ENCODE data around the gene GAGE12J.
"Not testable (repeated sequence)": the region's sequence is repeated elsewhere in the genome, so short reads cannot be mapped to it uniquely, and the experiment has no call there.

The GAGE12J gene

DNA sequence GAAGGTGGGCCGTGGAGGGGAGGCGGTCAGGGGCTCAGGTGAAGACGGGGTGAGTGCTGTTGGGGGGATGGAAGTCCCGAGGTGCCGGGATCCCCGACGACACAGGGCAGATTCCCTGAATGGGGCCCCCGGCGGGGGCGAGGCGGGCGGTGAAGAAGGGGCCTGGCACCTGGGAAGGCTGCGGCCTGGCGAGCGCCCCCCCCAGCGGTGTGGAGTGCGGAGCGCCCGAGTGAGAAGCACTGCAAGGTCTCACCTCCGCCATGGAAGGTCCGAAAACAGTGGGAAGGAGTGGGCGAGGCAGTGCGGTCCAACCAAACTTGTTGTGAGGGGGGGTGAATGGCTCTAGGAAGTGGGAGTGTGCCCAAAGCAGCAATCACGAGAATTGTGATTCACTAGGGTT is 19.6 kb downstream of the GAGE12J start:
- not testable (repeated sequence) for H3K9me3 ChIP-seq (ENCODE audit: control insufficient read depth in 5 of 5, low read length in 5 of 5); H3K27me3 ChIP-seq (ENCODE audit: control insufficient read depth in 5 of 5, insufficient read depth in 4 of 5, low read length in 5 of 5); H3K4me1 ChIP-seq (ENCODE audit: control insufficient read depth in 5 of 5, insufficient read depth in 5 of 5, low read length in 5 of 5); H3K27ac ChIP-seq (ENCODE audit: low read depth, low read length); H3K9ac ChIP-seq (ENCODE audit: low read length in 5 of 5); H3K36me3 ChIP-seq (ENCODE audit: control insufficient read depth in 5 of 5, insufficient read depth in 5 of 5, low read length in 5 of 5); H3K4me3 ChIP-seq (ENCODE audit: low read depth in 1 of 5, low read length in 5 of 5)

DNA sequence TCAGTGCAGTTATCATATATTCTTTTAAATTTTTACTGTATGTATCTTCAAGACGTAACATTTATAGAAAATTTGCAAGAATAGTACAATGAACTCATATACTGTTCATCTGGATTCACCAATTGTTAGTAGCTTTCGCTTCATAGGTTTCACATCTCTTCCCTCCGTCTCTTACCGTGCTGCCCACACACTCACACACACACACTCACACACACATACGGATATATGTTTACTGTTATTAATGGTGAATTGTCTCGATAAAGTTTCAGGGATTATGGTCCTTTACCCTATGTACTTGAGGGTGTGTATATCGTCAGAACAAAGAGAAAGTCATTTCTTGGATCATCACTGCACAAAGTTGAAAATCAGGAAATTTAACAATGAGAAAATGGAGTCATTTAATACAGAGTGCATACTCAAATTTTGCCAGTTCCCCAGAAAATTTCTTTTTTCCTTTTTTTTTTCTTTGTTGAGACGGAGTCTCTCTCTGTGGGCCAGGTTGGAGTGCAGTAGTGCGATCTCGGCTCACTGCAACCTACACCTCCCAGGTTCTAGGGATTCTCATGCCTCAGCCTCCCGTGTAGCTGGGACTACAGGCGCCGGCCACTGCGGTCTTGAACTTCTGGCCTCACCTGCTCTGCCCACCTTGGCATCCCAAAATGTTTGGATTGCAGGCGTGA is 22.8 kb downstream of the GAGE12J start:
- H3K9ac ChIP-seq (ENCODE audit: low read length in 5 of 5); H3K36me3 ChIP-seq (ENCODE audit: control insufficient read depth in 5 of 5, insufficient read depth in 5 of 5, low read length in 5 of 5); H3K27me3 ChIP-seq (ENCODE audit: control insufficient read depth in 5 of 5, insufficient read depth in 4 of 5, low read length in 5 of 5); H3K4me3 ChIP-seq (ENCODE audit: low read depth in 1 of 5, low read length in 5 of 5); H3K27ac ChIP-seq (ENCODE audit: low read depth, low read length); H3K4me1 ChIP-seq (ENCODE audit: control insufficient read depth in 5 of 5, insufficient read depth in 5 of 5, low read length in 5 of 5); H3K9me3 ChIP-seq (ENCODE audit: control insufficient read depth in 5 of 5, low read length in 5 of 5): not testable (repeated sequence)

DNA sequence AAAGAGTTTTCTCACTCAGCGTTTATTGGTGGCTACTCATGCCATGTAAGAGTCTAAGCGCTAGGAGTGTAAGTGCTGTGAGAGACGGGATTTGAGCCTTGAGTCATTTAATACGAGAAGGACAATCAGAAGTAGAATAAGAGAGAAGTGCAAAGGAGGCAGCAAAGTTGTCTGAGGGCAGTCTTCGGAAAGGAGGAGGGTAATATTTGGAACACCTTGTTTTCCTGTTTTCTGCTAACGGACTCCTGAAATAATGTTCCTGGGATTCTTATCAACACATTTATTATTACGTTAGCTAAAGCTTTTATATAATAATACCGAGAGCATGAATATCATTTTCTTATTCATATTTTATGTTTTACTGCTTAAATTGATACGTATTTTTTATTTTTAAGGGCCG is 23.6 kb downstream of the GAGE12J start:
- H3K27me3 ChIP-seq (ENCODE audit: control insufficient read depth in 5 of 5, insufficient read depth in 4 of 5, low read length in 5 of 5); H3K27ac ChIP-seq (ENCODE audit: low read depth, low read length); H3K4me1 ChIP-seq (ENCODE audit: control insufficient read depth in 5 of 5, insufficient read depth in 5 of 5, low read length in 5 of 5); H3K36me3 ChIP-seq (ENCODE audit: control insufficient read depth in 5 of 5, insufficient read depth in 5 of 5, low read length in 5 of 5); H3K9ac ChIP-seq (ENCODE audit: low read length in 5 of 5); H3K9me3 ChIP-seq (ENCODE audit: control insufficient read depth in 5 of 5, low read length in 5 of 5); H3K4me3 ChIP-seq (ENCODE audit: low read depth in 1 of 5, low read length in 5 of 5): not testable (repeated sequence)

DNA sequence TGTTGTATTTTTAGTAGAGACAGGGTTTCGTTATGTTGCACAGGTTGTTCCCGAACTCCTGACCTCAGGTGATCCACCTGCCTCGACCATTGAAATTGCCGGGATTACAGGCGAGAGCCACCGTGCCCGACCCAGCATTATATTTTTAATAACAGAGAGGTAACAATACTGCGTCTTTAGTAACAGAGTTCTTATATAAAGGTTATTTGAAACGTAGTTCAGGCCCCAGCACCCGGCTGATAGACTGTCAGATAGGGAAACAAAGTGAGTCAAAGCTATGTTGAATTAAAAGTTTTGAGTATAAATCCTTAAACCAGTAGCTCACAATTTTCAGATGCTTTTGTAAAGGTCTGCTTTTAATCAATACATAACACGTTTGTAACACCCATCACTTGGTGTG is 24.3 kb downstream of the GAGE12J start:
- H3K9ac ChIP-seq (ENCODE audit: low read length in 5 of 5); H3K4me1 ChIP-seq (ENCODE audit: control insufficient read depth in 5 of 5, insufficient read depth in 5 of 5, low read length in 5 of 5); H3K36me3 ChIP-seq (ENCODE audit: control insufficient read depth in 5 of 5, insufficient read depth in 5 of 5, low read length in 5 of 5); H3K4me3 ChIP-seq (ENCODE audit: low read depth in 1 of 5, low read length in 5 of 5); H3K27ac ChIP-seq (ENCODE audit: low read depth, low read length); H3K27me3 ChIP-seq (ENCODE audit: control insufficient read depth in 5 of 5, insufficient read depth in 4 of 5, low read length in 5 of 5); H3K9me3 ChIP-seq (ENCODE audit: control insufficient read depth in 5 of 5, low read length in 5 of 5): not testable (repeated sequence)

Measured in subcutaneous abdominal adipose tissue (tissue), 5 donors.